Measurements from ENCODE around the gene ASB18.

Gene ASB18

DNA sequence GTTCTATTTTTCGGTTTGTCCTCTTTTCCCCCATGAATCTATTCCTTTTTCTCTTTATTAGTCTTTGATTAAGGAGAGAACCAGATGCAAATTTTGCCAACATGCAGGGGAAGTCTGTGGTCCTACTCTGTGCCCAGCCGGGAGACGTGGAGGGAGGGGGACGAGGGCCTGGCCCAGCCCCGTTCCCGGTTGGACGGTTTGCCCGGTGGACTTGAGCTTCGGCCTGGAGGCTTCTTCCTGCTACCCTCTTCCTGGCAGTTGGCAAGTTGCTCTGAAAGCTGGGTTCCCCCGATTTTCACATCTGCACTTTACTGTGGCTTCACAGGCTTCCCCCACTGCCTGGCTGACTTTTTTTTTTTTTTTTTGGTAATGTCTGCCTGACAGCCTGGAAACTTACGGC, 56.7 kb downstream of the ASB18 start:
- no peak for DNase-seq

DNA sequence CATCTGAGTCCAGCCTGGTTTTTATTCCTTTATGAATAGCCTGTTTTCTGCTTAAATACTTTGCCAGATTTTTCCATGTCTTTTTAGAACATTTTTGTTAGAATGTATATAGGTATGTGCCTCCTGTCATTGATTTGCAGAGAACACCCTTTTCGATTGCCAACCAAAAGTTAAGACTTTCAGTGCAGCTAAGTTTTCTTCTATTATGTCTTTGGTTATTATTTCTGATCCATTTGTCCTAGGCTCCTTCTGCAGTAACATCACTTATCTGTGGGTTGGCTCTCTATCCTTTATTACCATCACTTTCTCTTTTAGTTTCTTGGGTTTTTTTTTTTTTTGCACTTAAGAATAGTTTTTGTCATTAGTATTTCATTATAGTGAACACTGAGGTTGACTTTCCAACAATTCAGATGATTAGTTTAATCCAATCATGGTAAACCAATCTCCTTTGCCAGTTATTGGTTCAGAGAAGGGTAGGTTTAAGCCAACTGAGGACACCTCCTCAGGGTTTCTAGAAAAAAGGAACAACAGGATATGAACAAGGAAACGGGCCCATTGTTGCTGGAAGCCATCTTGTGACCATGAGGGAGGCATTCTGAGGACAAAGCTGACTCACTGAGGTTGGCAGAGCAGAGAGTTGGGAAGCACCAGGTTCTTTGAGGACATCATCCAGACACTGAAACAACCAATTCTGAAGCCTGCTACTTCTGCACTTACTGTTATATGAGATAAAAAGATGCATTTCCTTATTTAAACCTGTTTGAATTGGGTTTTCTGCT, 58.1 kb downstream of the ASB18 start:
- DNase-seq = no peak

DNA sequence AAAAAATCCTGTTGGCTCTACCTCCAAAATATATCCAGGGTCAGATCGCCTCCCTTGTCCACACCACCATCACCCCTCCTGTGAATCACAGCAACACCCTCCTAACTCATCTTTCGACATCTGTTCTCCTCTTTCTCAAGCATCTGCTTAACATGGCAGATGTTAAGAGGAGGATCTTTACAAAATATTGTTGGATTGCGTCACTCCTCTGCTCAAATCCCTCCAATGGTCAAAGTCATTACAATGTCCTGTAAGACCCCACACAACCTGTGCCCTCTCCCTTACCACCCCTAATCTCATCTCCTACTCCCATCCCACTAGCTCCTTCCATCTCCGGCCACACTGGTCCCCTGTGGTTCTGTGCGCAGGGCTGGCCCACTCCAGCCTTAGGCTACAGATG, 59.3 kb downstream of the ASB18 start:
- no peak for DNase-seq

DNA sequence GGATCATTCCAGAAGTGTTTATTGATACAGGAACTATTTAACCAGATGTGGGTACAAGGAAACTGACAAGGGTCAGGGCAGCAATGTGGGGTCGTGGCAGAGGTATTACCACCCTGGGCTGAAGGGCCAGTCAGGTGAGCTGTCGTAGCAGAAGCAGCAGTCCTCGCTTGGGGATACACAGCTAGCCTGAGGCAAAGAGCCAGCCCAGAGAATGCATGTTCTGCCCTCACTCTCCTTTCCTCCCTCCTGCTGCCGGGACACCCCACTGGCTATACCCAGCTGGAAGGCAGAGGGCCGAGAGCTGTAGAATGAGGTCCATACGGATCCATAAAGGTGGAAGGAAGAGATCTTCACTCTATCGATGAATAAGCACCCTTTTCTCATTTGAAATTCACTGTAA, 63.8 kb downstream of the ASB18 start:
- DNase-seq = no peak

DNA sequence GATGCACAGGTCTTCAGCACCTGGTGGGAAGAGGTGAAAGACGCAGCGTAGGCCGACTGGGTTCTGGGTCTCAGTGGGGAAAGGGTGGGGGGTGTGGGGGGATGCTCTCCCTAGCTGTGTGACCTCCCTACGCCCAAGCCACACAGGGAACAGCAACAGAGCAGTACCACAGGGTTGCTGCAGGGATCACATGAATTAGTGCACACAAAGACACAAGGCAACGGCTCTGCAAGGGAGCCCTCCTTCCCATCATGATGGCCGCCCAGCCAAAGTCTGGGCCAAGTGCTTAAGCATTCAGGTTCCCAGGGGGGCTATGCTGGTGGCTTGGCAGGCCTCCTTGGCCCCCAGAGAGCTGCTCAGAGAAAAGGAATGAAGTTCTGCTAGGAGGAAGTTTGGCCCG, 67.8 kb downstream of the ASB18 start:
- no peak for DNase-seq

DNA sequence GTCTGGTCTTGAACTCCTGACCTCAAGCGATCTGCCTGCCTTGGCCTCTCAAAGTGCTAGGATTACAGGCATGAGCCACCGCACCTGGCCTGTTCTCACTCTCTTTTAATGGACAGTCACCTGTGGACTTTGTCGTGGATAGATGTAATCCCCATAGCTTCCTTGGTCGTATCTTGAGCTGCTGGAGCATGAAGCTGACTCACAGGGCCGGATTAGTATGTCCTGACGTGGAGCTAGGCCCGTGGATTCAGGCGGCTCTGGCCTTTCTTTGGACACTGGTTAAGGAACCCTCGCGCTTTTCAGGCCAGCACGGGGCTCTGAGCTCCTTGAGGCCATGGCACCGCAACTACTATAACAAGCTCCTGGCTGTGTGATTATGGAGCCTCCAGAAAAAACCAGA, 68.5 kb downstream of the ASB18 start:
- DNase-seq = no peak

DNA sequence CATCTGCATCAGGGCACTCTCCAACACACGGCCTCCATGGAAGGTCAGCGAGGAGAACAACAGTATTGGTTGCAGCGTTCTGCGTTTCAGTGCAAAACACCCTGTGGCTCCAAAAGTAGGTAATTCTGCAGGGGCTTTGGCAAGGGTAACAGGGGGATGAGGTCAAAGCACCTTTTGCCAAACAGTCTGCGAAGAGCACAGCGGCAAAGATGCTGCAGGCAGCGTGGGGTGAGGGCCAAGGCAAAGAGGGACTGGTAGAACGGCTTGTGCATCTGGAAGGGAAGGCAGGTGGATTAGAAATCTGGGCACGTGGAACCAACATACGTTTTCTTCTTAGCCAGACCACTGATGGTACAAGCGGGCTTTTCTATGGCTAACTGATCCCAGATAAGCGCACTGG, 69.4 kb downstream of the ASB18 start:
- no peak for DNase-seq

DNA sequence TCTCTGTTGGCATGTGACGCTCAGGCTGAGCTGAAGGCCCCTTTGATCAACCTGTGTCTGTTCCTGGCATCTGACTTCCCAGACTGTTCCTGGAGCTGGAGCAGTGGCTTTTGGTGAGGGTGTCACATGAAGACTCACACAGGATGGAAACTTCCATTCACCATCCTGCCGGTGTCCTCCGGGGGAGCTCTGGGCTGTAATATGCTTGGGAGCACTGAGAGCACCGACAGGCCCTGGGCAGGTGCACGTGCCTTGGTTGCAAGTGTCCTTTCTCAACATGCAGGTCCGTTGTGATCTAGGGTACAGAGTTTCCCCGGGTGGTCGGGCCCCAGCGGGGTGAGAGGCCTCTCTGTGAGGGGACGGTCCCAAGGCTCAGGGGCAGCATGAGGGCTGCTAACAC, 71.2 kb downstream of the ASB18 start:
- DNase-seq = no peak

DNA sequence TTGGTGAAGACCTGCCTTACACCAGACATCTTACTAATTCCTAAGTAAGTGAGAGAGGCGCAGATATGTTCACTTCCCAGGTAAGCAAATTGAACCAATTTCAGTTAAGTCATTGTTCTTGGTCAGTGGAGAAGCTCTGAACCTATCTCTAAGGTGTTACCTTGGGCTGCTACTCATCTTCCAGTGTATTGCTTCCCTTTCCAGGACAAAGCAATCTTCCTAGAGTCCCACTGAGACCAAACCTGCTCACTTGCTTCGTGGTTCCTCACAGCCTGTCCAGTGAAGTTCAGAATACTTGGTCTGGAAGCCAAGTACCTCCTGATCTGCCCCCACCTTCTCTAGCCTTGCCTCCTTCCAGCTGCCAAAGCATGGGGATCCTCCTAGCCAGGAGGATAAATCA, 73.5 kb downstream of the ASB18 start:
- DNase-seq = no peak

DNA sequence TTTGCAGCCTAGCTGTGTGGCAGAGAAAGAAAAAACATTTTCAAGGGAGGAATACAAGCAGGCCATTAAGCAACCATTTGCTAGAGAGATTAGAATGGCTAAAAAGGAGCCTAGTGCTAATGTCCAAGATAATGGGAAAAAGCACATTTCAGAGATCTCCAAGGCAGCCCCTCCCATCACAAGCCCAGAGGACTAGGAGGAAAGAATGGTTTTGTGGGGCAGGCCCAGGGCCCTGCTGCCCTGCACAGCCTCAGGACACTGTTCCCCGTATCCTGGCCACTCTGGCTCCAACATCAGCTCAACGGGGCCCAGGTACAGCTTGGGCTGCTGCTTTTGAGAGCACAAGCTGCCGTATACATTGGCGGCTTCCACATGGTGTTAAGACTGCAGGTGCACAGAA, 79.5 kb downstream of the ASB18 start:
- no peak for DNase-seq

DNA sequence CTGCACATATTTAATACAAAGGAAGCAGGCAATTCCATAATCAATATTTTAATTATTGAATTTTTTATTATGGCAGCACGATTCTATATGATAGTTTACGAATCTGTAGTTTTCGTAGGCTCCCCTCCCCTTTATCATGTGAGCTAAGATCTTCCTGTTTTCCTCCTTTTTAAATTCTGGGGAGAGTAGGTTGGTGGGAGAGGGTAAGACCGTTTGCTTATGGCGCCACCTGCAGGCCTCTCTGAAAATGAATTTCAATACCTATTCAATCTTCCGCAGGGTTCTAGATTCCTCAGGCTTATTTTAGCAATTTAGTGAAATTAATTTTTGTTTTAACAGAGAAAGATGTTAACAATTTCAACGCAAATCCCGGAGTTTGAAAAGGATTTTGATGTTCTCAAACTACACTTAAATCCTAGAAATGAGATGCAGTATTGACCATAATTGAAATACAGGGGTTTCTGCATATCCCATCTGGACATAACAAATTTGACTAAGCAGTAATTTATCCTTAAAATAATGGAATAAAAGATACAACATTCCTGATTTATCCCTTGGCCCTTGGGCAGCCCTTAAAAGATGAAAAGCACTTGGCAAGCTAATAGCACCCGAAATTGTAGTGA, 83.3 kb downstream of the ASB18 start:
- DNase-seq = peak; percentile 40

DNA sequence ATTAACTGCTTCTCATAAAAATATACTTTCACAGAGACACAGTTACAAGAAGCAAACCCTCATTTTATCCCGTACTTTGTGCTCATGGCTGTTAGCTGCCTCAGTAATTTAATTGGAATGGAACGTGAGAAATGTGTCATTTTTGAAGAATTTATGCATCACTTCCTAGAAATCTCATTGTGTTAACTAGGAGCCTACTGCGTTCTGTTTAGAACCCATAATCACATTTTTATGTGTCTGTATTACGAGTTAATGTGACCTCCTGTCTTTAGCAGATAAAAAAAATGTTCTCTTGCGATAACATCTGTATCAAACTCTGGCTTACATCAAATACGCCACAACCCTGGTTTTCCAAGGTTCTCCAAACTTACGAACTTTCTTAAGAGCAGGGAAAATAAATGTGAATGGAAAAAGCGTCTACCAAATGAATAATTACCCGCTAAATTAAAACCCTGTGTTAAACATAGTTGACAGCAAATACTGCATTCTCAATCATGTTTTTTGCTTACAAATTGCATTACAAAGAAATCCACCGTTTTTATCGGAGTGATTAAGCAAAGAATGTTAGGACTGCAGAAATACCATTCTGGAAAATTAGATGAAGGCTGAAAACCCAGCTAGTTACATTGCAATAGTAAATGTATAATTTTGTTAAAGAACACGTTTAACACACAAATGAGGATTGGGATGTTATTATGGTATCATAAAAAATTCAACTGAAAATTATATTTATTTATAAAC, 84.0 kb downstream of the ASB18 start:
- DNase-seq = no peak

DNA sequence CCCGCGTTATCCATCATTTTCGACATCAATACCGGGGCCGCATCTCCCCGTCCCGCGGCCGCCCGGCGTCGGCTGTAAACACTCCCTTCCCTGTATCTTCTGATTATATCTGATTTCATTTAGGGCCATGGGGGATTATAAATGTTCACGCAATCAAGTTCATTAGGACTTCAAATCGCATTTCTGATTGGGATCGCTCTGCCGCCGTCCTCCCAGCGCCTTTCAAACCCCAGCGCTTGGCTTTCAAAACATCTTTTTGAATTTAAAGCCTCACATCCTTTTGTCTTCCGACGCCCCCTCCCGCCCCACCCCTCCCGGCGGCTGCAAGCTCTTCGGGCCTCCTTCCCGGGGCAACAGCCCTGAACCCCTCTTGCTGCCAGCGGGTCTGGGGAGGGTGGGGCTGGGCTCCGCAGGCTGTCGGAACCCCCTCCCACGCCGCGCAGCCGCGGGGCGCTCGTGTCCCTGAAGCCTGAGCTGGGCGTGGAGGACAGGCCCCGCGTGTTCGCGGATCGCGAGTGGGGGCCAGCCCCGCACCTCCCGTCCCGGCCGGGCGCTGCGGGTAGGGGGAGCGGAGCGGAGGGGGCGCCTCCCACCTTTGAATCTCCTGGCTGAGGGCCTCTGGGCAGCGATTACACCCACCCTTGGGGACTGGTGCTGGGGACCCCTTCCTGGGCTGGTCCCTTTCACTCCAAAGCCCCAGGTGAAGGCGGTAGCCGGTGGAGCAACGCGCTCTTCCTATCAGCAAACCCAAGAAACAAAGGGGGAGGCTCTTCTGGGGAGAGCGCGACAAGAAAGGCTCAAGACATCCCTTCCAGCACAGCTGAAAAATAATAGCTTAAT, 84.8 kb downstream of the ASB18 start:
- no peak for DNase-seq

DNA sequence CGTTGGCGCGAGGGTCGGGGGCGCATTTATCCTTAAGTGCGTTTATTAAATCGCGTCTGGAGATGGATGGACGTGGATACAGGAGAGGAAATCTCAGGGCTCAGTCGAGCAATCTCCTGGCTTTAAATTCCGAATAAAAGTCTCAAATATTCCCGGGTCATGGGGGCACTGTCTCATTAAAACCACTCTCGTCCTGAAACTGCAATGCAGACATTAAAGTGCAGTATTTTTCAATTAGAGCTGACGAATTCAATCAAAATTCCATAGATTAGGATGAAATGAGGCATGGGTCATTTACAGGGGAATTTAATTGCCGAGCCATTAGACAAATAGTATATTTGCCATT, 85.3 kb downstream of the ASB18 start:
- no peak for DNase-seq

DNA sequence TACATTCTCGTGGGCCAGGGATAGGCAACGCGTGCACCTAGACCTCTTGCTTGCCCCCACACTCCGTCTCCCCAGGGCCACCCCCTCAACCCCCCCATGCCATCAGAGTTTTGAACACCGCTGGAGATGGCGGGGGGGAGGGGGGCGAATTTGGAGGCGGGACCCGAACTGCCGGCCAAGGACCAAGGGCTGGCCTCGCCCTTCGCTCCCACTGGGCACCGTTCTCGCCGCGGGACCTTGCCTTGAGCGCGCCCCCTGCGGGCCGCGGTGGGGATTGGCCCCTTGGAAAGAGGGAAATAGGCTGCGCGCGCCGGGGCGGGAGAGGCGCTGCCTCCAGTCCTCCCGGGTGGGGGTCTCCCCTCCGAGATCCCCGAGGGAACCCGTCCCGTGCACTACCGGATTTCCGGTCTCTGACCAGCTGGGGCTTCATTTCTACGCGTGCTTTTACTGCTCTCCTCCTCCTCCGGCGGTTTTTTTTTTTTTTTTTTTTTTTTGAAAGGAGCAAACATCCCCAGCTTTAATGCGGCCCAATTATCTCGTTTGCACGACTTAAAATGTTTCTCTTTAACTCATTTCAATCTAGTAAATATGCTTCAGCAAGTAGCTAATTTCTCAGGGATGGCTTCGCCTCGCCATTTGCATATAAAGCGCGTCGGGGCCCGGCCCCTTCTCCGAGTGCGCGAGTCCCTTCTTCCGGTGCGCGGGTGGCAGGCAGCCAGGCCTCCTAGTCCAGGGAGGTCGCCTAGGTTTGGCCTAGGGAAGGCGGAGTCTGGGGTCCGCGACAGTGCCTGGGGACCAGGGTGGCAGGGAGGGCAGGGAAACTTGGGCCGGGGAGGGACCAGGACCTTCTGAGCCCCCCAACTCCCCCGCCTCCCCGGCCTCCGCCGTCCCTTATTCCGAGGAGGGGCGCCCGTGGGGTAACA, 86.0 kb downstream of the ASB18 start:
- DNase-seq = peak; percentile 50

DNA sequence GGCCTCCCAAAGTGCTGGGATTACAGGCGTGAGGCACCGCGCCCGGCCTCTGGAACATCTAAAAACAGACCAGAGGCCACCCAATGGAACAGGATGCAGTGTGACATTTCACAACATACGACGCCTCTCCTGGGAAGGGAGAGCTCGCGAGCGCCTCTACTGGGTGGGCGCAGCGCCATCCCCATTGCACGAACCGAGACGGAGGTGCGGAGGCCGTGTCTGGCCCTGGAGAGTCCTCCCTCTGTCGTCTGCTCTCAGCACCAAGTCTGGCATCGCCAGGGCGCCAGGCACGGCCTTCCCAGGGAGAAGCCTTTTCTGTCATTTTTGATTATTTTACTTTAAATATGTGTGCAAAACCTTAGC, 86.6 kb downstream of the ASB18 start:
- DNase-seq = no peak

DNA sequence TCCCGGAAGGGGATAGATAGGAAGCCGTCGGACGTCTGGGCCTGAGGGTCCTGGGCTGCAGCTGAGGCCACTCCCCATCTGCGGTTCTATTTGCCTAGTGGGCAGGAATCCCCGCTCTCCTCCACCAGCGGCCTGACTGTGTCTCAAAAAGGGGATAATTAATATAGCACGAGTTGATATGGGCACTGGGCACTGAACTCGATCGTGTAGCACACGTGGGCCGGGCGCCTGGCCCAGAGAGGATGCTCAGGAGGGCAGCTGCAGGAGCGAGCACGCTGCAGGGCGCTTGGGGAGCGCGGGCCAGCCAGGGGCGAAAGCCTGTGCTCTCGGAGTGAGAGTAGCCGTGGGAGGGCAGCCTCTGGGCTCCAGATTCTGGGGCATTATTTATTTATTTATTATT, 87.3 kb downstream of the ASB18 start:
- DNase-seq = no peak

DNA sequence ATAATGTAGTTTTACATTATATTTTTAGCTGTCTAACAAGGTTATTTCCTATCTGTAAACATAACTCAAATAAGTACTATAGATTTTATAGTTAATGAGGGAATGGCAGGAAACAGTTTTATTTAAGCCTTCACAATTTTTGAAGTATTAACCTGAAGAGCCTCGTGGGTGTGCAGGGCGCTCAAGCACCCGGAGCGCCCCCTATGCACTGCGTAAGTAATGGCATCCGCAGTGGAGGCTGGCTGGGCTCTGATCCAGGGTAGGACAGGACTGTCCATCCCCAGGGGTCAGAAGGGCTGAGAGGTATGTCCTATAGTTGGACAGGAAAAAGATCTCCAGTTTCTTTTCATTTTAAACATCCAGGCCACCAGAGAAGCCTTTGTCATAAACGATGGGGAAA, 87.8 kb downstream of the ASB18 start:
- no peak for DNase-seq

DNA sequence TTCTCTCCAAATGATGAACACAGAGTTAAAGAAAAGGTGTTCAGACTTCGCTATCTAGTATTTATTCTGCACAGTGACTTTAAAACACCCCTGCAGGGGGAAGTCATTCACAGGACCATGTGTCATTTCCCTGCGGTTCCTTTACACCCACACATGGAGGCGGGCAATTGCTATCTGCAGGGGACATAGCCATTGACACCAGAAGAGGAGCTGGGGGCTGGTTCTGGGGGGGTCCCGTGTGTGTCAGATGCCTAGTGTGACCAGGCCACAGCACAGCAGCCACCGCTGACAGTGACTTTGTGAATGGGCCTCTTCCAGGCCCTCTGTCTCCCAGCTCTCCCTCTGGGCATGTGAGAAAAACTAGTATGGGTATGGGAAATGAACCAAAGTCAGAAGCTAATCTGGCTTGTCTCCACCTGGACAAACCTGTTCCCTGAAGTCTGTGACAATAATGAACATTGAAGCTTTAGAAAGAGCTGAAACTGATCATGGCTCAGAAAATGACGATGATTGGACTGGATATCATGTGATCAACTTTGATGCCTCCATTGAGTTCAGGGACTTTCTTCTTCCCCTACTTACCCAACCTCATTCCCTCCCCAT, 88.6 kb downstream of the ASB18 start:
- no peak for DNase-seq

DNA sequence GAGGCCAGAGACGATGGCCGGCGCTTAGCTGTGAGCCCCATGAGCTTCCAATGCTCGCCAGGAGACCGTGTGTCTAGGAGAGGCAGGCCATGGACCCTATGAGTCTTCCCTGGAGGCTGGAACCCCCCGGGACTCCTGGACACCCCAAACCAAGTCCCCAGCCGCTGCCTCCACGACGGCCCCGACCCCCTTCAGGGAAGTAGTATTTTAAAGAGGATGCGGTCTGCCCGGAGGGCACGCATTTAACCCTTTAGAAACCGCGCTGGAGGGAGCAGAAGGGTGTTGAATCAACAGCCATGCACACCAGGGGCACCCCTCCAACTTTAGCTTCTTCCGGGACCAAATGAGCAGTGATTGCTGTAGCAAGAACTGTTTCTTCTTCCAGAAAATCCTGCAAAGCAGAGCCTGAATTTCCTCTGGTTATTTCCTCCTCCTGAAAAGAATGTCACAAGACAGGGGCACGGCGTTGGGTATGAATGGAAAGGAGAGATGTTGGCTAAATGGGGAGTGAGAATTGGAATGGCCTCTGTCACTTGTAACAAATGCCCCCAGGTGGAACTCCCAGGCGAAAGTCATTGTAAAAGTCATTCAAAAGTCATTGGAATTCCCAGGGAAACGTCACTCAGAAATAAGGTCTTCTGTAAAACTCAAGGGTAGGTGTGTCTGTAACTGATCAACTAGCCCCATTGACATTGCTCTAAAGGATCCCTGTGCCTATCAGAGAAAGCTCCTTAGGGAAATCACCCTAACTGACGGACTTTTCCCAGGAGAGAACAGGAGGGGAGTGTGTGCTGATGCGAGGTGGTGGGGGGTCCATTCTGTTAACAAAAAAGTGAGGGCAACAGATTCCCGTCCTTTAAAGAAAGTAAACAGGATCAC, 90.2 kb downstream of the ASB18 start:
- no peak for DNase-seq
